PC-3 (cell line): Measurements from ENCODE around the gene FOXL1.

Source experiments
- CTCF ChIP-seq: fragments of 300-600 bp; sonication (generic); conservative IDR thresholded peaks from 2 replicates; pipeline ENCODE4 v1.5.1; 2017; ENCODE audit warnings: antibody characterized with exemption, low read depth, mild to moderate bottlenecking, low read length
- EZH2 ChIP-seq: fragments of 300-600 bp; sonication (generic); IDR thresholded peaks from one replicate; pipeline ENCODE4 v1.6.1; 2017; ENCODE audit warnings: antibody characterized with exemption, mild to moderate bottlenecking, low read length; ENCODE audit not compliant: unreplicated experiment
- EZH2phosphoT487 ChIP-seq: fragments of 300-600 bp; sonication (generic); IDR thresholded peaks from 2 replicates; pipeline ENCODE4 v1.6.1; 2018; ENCODE audit warnings: mild to moderate bottlenecking, antibody characterized with exemption, low read length, borderline replicate concordance

GRCh38 chr16:86533076-86533475, 45.3 kb upstream of the FOXL1 start:
- TF ChIP-seq CTCF (no peak), EZH2phosphoT487 (no peak), EZH2 (no peak)
